Glomerular endothelial cell (primary cell): Measurements from ENCODE around the gene CNBP. TPM values are rescaled to one million over a fixed set of nuclear protein-coding genes. Genes with fewer than 3 reads are reported as not detected.
"Not testable (repeated sequence)": the region's sequence is repeated elsewhere in the genome, so short reads cannot be mapped to it uniquely, and the experiment has no call there.

Experiments used
- DNase-seq: peaks from one replicate; pipeline ENCODE4 v3.0.0-alpha.2; 2011; ENCODE audit warnings: low read depth, low spot score; ENCODE audit errors: extremely low read depth
- total RNA-seq: library from RNA; depleted of rRNA; stranded (reverse); fragments of >200 nt; gene quantifications from 2 replicates; pipeline ENCODE4 v1.2.3, GENCODE V29; 2015

The CNBP gene
- 184 and 187 TPM in 2 replicates for total RNA-seq

- DNase-seq: no peak
Measured at GRCh38 chr3:129183569-129184395, at the start of gene CNBP. Gene CNBP, minus strand, starts transcription at chr3:129183896. Its CDS starts 12,139 bp downstream, at chr3:129171757.

DNA sequence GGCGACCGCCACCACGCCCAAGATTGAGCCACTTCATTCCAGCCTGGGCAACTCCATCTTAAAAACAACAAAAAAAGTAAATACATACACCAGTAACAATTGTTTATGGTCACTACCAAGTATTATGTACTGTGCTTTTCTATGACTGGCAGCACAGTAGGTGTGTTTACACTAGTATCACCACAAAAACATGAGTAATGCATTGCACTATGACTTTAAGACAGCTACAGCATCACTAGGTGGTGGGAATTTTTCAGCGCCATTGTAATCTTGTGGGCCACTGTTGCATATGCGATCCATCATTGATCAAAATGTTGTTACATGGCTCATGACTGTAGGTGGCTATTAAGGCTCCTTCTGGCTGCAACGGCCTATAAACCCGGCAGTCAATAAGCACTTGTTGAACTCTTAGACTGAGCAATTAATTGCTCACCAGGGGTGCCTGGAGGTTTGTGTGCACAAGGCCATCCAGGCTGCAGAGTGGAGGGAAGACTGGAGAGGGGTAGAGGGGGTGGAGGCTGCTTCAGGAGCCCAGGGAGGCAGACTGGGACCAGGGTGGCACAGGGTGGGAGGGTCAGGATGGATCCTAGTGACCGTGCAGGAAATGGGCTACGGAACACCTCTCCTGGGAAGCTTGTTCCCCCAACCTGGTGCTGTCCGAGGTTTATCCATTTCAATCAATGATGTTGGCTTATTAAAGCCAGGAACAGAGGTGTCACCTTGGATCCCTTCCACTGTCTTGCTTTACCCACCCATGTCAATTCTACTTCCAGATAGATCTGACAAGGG, 47.8 kb upstream of the CNBP start:
- DNase-seq: no peak

- peak; percentile 29 for DNase-seq
Measured at GRCh38 chr3:129230311-129231019, 46.8 kb upstream of the CNBP start.

DNA sequence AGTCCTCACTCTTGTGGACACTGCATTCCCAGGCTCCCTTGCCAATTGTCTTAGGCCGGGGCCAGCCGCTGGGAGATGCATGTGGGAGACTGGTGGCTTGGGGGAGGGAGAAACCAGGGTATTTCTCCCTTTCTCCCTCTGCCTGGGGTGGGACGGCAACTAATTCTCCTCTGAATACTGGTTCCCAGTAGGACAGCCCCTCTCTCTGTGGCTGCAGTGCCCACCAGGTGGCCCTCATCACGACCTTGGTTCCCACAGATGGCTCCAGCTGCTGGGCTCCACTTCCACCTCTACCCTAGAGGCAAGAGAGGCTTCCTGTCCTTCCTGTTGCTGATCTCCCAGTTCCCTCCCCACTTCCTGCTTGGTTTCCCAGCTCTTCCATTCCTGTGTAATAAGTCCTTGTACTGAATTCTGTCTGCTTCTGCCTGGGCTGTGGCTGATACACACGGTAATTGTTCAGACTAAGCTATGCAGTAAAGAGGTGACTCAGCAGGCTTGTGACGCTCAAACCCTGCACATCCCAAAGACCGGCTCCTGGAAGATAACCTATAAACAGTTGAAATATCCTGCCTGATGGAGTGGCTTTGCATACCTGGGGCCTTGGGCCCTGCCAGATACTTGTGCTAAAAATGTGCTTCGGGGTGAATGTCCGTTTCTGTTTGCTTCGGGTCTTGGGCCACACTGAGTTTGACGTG, 45.3 kb upstream of the CNBP start:
- DNase-seq: peak; percentile 12

DNA sequence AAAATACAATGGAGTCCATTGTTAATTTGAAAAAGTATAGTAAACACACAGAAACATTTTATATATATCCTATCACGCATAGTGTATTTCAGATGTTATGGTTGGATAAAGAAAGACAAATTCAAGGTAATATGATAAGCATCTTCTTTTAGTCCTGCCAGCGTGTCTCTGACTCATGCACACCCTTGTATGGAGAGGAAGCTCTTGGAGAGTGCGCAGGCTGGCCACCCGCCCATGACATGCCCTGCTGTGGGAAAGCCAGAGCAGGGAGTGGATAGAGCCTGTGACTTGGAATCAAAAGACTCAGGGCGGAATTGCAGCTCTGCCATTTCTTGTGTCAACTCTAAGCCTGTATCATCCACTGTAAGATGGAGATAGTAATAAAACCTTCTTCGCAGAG, 42.7 kb upstream of the CNBP start:
- peak; percentile 72 for DNase-seq

DNA sequence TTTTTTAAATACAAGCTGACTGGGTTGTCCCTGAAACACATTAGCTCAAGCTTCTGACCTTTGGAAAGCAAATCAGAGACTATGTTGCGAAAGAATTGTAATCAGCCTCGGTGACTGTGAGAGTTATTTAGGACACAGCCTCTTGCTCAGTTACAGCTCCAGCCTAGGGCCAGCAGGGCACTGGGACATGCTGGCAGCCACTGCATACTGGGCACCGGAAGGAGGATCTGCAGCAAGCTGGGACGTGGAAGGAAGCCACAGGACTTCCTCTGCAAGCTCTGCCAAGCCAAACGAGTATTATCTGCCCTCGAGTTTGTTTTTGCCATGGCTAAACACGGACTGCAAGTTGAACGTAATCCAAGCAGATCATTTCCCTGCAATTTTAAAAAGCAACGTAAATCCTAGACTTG, 41.3 kb upstream of the CNBP start:
- peak; percentile 14 for DNase-seq

DNA sequence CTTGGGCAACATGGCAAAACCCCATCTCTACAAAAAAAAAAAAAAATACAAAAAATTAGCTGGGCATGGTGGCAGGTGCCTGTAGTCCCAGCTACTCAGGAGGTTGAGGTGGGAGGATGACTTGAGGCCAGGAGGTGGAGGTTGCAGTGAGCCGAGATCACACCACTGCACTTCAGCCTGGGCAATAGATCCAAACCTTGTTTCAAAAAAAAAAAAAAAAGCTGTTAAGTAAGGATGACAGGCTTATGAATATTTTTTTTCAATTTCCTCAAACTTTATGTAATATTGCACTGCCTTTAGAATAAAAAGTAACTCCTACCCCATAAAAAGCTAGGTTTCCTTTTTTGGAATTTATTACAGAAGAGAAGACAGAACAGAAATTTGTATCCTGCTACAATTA, 40.7 kb upstream of the CNBP start:
- not testable (repeated sequence) for DNase-seq

GRCh38 chr3:129218742-129219141, 35.0 kb upstream of the CNBP start:
- DNase-seq: no peak

DNA sequence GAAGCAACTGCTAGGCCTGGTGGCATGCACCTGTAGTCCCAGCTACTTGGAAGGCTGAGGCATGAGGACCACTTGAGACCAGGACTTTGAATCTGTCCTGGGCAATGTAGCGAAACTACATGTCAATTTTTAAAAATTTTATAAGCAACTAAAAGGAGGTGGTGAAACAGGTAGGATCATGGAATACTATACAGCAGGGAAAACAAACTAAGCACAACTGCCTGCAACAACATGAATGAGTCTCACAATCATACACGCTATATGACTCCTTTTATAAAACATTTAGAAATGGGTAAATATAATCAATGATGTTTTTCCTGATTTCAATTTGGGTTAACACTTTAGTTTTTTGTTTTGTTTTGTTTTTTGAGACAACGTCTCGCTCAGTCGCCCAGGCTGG, 29.5 kb upstream of the CNBP start:
- DNase-seq: no peak

GRCh38 chr3:129211772-129212171, 28.1 kb upstream of the CNBP start:
- DNase-seq: no peak

DNA sequence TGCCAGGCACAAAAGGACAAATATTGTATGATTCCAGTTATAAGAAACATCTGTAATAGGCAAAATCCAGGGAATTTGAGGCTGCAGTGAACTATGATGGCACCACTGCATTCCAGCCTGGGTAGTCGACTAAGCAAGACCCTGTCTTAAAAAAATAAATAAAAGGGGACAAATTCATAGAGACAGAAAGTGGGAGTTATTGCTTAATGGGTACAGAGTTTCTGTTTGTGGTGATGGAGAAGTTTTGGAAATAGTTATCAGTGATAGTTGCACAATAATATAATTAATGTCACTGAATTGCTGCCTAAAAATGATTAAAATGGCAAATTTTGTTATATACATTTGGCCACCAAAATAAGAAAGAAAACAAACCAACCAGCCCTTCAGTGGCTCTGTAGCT, 27.6 kb upstream of the CNBP start:
- no peak for DNase-seq

- no peak for DNase-seq
Measured at GRCh38 chr3:129207479-129207878, 23.8 kb upstream of the CNBP start.

DNA sequence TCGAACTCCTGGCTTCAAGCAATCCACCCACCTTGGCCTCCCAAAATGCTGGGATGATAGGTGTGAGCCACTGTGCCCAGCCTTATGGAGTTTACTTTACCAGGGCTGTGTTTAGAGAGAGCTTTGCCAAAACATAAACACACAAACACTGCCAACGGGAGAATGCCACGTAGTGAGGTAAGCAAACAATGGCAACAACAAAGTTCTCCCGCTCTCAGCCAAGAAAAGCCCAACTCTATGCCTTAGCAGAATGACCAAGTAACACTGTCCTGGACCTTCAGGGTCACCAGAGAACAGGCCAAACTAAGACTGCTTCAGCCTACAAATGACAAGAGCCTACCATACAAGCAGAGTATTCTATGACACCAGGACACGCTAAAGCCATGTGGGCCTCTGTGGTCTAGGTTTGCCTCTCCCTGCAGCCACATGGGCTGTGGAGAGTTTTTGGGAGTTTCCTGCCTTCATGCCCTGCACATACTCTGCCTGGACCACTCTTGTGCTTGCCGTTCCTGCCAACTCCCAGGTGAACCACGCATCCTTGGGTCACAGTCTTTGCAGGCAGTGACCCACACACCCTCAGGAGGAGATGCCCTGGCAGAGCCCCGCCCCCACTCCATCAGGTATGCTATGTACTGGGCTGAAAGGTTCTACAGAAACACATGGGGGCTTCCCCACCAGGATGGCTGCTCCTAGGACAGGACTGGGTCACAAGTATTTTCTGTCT, 21.6 kb upstream of the CNBP start:
- no peak for DNase-seq

GRCh38 chr3:129204473-129204872, 20.8 kb upstream of the CNBP start:
- DNase-seq: no peak

DNA sequence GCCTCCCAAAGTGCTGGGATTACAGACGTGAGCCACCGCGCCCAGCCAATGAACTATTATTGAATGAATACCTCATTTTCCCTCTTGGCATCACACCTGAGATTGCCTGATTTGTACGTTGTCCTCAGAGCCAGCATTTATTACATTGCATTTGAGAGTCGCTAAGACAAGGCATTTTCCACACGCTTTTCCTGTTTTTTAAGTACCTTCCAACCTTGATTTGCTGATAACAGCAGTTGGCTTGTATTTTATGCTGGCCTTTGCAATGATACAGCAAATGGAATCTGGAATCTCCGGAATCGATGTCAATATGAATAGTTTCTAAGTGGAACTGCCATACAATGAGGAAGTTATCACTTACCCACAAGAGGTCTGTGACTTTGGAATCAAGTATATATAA, 15.7 kb upstream of the CNBP start:
- no peak for DNase-seq

DNA sequence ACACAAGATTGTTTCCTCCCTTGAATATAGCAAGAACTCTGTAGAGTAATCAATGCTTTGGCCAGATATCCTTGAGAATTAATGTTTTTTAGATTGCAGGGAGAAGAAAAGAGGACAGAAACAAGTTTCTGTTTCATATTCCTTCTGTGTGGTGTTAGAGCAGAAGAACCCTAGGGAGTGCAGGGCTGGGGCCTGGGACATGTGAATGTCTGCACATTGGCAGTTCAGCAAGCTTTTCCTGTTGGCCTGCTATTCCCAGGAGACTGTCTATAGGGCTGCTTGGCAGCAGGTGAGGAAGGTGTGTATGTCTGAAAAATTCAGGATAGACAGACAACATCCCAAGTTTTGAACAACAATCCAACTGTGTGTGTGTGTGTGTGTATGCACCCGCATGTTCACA, 13.6 kb upstream of the CNBP start:
- DNase-seq: no peak

GRCh38 chr3:129196601-129197000, 12.9 kb upstream of the CNBP start:
- DNase-seq: no peak

DNA sequence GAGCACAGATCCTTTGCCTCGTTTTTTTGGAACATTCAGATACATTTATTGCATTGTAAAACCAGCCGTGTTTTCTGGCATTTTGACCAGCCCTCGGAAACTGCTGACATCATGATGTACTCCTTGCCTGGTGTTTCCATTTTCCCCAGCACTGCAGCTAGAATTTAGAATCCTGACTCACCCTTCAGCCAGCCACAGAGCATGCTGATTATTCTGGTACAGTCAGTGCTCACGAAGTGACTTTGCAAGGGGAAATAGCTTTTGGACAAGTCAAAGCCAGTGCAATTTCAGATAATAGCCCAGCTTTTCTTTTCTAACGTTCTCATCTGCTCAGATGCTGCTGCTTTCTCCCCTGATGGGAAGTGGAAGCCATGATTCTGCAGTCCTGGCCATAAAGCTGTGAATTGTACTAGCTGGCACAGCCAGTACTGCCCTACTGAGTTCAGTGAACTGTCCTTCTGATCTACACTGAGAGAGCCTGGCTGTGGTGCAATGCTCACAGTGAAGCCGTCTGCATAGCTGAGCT, 12.1 kb upstream of the CNBP start:
- DNase-seq: no peak

DNA sequence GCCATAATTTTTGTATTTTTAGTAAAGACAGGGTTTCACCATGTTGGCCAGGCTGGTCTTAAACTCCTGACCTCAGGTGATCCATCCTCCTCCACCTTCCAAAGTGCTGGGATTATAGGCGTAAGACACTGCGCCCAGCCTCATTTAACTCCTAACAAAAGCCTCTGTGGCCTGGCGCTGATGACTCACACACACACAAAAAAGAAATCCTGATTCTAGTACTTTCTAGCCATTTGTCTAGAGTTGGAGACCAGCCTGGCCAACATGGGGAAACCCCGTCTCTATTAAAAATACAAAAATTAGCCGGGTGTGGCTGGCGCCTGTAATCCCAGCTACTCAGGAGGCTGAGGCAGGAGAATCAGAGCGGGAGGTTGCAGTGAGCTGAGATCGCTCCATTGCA, 6.1 kb upstream of the CNBP start:
- not testable (repeated sequence) for DNase-seq

GRCh38 chr3:129187857-129188256, 4.2 kb upstream of the CNBP start:
- DNase-seq: no peak
